HG03196 (cell line): ENCODE data around the gene PEMT.

Experiments
- ATAC-seq: cut with Tn5 transposase; IDR thresholded peaks from one replicate; pipeline ENCODE4 v1.9.1; 2021; ENCODE audit not compliant: unreplicated experiment

PEMT gene

GRCh38 chr17:17462048-17462824 lies 129.3 kb downstream of the PEMT start:
- no peak for ATAC-seq

DNA sequence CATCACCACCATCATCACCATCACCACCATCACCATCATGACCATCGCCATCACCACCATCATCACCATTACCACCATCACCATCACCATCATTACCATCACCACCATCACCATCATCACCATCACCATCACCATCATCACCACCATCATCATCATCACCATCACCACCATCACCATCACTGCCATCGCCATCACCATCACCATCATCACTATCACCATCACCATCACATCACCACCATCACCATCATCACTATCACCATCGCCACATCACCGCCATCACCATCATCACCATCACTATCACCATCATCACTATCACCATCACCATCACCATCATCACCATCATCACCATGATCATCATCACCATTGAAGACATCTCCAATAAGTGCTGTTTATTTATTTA lies 131.5 kb downstream of the PEMT start:
- no peak for ATAC-seq

DNA sequence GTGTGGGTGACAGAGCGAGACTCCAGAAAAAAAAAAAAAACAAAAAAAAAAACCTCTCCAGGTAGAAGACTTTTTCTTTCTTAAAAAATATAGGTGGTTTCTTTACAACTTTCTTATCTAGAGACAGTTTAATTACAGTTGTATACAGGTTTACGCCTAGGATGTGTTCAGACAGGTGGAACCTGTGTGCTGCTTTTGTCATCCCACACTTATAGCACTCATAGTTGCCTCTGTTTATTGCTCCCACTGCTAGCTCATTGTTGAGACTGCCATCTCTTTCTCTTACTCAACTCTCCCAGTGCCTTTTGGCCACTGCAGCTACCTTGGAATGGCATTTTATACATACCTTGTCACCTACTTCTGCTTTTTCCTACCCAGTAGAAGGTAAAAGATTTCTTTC lies 133.8 kb downstream of the PEMT start:
- ATAC-seq, result no peak

DNA sequence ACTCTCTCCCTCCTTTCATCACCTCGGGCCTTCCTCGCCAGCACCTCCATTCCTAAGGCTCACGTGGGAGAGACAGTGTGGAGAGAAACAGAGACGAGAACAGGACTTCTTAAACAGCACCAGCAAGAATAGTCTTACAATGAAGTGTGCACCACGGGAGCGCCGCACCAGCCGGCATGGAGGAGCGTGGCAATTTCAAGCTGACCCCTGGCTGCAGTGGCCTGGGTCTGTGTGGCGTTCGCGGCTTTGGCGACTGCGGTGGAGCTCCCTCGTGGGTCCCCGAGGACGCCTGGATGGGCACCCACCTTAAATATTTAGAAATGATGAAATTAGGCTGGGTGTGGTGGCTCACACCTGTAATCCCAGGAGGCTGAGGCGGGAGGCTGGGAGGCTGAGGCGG lies 135.3 kb downstream of the PEMT start:
- ATAC-seq, result no peak
